Tibial nerve (tissue), 4 donors: ENCODE data around the gene ZFYVE16.

Experiments used
- EP300 ChIP-seq, 2 donors: sonication (generic); formaldehyde crosslinking; IDR thresholded peaks; one replicate each; pipeline ENCODE4 v1.6.1; 2017; ENCODE audit warnings: antibody characterized with exemption in 2 of 2, mild to moderate bottlenecking in 1 of 2
- TF ChIP-seq, protein P1 (sequence below), 5 experiments: fragments of 200-600 bp in 3 of 5; fragments of 450-650 bp in 2 of 5; sonication (generic) in 3 of 5; IDR thresholded peaks; one replicate each; pipeline ENCODE4 v1.5.1; 2016 to 2019; ENCODE audit warnings: antibody characterized with exemption in 5 of 5, mild to moderate bottlenecking in 3 of 5, moderate library complexity in 2 of 5

DNA sequence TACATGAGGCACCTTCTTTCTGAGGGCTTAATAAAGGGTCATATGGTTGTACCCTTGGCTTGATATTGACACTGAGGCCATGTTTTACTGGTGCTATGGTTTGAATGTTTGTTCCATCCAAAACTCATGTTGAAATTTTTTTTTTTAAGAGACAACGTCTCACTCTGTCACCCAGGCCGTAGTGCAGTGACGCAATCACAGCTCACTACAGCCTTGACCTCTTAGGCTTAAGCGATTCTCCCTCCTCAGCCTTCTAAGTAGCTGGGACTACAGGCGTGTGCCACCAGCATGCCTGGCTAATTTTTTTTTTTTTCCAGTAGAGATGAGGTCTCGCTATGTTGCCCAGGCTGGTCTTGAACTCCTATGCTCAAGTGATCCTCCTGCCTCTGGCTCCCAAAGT lies 101.0 kb downstream of the ZFYVE16 start:
- TF ChIP-seq, protein P1, sequence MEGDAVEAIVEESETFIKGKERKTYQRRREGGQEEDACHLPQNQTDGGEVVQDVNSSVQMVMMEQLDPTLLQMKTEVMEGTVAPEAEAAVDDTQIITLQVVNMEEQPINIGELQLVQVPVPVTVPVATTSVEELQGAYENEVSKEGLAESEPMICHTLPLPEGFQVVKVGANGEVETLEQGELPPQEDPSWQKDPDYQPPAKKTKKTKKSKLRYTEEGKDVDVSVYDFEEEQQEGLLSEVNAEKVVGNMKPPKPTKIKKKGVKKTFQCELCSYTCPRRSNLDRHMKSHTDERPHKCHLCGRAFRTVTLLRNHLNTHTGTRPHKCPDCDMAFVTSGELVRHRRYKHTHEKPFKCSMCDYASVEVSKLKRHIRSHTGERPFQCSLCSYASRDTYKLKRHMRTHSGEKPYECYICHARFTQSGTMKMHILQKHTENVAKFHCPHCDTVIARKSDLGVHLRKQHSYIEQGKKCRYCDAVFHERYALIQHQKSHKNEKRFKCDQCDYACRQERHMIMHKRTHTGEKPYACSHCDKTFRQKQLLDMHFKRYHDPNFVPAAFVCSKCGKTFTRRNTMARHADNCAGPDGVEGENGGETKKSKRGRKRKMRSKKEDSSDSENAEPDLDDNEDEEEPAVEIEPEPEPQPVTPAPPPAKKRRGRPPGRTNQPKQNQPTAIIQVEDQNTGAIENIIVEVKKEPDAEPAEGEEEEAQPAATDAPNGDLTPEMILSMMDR (IDR thresholded peaks at IDR 0.05) = no peak
- TF ChIP-seq EP300 (IDR thresholded peaks at IDR 0.05) = no peak
